NCI-H1105 (cell line): ENCODE measurements around the gene LAD1.
A peak's percentile ranks its signal among the peaks of the same experiment; 100 is the strongest.

Experiments
- DNase-seq: peaks from one replicate; lab custom pipeline; 2025; lab: John Stamatoyannopoulos, UW

Gene LAD1, protein sequence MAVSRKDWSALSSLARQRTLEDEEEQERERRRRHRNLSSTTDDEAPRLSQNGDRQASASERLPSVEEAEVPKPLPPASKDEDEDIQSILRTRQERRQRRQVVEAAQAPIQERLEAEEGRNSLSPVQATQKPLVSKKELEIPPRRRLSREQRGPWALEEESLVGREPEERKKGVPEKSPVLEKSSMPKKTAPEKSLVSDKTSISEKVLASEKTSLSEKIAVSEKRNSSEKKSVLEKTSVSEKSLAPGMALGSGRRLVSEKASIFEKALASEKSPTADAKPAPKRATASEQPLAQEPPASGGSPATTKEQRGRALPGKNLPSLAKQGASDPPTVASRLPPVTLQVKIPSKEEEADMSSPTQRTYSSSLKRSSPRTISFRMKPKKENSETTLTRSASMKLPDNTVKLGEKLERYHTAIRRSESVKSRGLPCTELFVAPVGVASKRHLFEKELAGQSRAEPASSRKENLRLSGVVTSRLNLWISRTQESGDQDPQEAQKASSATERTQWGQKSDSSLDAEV

DNA sequence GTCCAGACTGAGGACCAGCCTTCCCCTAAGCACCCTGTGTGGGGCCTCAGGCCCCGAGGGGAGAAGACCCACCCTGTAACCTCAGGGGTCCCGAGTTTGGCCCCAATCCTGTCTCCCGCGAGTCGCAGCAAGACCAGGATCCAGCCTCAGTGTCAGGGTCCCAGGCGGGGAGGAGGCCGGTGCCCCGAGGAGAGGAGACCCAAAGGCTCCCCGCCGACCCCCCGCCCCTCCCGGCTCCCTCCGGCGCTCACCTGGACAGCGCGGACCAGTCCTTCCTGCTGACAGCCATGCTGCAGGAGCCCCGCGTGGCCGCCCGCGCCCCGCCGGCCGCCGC is at the start of gene LAD1:
Gene LAD1, minus strand, starts transcription at position 307 of the 334 bp plus-strand sequence. Its CDS starts 18 bp downstream, at position 289.
- DNase-seq: no peak

DNA sequence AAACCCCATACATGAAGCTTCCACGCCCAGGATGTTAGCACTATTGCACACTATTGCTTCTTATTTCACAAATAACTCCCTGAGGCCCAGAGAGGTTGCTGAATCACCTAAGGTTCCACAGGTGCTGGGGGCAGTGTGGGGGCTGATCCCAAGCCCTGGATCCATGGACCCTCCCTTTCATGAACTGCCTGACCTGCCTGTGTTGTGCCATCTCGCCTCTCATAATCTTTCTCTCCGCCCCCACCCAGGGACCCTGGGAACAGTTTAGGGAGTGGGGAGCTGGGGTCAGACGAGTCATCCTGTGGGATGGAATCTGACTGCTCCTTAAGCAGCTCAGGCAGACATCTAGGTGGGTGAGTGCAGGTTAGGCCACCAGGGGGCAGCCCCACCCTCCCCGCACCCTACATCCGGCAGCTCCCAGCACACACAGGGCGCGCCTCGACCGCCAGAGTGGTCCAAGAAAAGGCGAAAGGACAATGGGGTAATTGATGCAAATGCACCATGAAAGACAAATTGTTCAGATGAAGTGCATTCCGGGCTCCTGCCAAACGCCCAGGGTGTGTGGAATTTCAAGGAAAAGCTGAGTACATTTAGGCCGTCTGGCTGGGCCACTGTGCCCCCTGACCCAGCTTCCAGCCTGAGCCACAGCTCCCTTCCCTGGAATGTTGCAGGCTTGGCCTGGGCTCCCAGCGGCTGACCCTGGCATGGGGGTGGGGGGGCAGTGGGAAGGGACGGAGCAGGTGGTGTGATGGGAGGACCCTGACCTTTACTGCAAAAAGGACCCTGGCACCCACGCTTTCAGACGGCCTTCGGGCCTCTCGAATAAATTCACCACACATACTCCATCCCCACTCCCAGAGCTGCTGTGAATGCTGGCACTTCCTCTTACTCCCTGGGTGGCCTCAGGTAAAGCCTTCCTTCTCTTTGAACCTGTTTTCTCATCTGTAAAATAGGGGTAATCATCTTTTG is 49.1 kb upstream of the LAD1 start:
- peak; percentile 59 for DNase-seq

DNA sequence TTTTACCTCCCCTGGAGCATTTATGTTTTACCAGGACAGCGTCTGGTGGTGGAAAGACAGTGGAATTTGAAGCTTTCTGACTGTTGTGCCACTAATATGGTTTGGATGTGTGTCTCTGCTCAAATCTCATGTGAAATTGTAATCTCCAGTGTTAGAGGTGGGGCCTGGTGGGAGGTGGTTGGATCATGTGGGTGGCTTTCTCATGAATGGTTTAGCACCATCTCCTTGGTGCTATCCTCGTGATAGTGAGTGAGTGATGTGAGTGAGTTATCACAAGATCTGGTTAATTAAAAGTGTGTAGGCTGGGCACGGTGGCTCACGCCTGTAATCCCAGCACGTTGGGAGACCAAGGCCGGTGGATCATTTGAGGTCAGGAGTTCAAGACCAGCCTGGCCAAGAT is 46.2 kb upstream of the LAD1 start:
- no peak for DNase-seq

DNA sequence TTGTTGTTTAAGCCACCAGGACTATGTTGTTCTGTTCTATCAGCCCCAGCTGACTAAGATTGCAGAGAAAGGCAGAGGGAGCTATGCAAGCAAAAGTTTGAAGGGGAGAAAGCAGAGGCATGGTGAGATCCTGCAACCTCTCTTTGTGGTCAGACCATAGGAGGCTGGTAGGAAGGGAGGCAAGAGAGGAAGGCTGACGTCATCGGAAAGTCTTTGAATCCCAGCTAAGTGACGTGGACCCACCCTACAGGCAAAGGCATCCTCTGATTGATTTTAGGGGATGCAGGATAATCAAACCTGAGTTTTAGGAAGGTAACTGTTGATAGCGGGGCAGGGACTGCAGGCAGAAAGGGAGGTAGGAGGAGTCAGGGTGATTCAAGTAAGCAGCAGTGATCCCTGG is 45.7 kb upstream of the LAD1 start:
- no peak for DNase-seq

DNA sequence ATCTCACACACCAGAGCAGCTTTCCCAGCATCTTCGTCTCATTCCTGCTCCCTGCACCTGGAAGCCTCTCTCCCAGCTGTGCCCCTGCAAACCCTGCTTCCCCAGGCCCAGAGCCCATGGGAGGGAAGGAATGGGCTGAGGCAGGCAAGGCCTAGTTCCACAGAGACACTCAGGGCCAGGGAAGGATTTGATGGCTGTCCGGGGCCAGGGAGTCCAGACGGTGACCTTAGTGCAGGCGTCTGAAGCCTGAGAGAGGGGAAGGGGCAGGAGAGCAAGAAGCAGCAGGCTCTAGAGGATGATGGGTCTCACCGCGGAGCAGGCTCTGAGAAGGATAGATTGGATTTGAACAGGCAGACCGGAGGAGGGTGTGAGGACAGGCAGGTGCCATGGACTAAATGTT is 44.6 kb upstream of the LAD1 start:
- no peak for DNase-seq

DNA sequence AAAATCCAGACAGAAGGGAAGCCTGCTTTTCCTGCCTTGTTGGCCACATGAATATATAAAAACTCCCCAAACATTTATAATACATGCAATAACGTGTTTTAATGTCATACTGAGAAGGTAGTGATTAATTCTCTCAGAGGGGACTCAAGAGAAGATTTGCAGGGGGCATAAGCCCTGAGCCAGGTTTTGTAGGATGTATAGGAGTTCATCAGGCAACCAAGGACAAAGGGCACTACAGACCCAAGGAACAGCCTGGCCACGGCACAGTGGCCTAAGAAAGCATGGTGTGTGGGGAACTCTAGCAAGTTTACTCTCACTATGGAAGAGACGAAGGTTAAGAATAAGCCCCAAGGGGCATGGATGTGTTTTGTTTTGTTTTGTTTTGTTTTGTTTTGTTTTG is 37.8 kb upstream of the LAD1 start:
- no peak for DNase-seq

DNA sequence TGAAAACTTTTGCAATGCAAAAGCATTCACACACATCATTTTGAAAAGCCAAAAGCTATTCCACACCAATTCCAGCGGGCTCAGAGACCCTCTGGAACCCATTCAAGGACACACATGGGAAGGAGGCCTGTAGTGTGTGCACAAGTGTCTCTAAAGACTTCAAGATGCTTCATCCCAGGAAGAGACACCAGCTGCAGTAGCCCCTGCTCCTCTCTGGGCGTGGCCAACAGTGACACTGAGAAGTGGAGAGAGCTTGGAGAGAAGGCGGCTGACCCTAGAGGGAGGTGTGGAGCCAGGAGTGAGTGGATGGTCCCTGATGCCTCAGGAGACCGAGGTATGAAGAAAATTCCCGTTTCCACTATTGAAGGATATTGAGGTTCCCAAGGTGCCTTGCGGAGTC is 37.3 kb upstream of the LAD1 start:
- no peak for DNase-seq

DNA sequence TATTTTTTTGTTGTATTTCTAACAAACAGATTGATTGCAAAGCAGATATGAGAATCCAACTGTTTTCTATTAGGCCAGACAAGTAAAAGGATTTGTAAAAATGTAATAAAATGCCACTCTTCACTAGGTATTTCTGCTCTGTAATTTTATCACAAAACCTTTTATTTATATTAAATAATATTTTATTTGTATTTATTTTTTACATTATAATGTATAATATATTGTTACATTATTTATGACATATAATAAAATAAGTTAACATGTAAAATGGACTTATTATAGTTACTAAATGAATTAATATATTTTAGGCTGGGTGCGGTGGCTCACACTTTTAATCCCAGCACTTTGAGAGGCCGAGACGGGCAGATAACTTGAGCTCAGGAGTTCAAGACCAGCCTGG is 35.1 kb upstream of the LAD1 start:
- no peak for DNase-seq

DNA sequence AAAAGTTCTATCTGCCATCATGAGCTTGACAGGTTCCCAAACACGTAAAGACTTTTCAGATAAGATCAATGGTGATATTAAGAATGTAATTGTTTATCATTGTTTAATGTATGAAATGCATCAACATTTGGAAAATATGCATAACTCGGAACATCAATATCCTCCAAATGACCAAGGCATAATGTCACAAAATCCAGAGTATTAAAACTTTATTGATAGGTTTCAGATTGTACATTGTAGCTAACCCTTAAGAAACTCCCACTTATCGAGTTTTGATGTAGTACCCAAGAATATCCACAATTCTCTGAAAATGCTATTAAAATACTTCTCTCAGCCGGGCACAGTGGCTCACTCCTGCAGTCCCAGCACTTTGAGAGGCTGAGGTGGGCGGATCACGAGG is 34.5 kb upstream of the LAD1 start:
- no peak for DNase-seq

DNA sequence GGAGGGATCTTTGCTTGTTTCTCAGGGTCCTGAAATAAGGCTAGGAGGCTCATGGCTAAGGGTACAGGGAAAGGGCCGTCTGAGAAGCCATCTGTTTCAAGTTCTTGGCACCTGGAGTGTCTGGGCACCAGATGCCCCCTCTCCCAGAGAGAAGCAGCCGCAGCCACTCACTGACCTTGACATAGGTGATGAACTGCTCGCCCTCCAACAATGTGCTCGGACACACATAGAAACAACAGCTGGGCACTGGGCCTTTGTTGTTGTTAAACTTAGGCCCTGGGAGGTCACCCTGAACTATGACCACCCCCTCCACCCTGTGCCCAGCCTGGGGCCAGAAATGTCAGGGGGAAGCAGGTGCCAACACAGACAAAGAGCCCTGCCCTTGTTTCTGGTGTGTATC is 31.7 kb upstream of the LAD1 start:
- no peak for DNase-seq

DNA sequence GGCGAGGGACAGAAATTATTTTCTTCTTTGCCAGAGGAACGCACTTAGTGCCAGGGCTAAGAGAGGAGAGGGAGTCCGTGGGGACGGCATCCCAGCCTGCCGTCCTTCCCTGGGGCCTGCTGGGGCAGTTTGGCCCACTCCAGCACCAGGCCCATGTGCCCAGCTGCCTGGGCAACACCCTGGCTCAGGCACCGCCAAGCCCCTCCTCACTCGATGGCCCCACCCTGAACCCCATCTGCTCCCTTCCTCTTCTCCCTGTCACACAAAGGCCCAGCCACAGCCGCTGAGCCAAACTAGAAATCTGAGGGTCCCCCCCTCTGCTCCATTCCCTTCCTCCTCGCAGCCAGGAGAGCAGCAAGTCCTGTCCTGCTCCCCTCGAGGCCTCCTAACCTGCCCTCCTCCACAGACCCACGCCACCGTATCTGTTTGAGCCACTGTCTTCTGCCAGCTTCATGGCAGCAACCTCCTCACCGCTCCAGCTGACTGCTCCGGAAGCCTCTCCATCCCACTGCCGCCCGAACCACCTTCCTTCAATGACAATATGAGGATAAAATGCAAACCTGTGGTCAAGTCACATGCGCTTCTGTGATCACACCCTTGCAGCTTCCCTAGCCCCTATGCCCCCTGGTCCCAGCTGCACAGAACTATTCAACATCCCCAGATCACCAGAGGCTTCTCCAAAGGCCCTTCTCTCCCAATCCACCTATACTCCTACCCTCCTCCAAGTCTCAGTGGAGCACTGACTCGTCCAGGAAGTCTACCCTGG is 30.8 kb upstream of the LAD1 start:
- no peak for DNase-seq

DNA sequence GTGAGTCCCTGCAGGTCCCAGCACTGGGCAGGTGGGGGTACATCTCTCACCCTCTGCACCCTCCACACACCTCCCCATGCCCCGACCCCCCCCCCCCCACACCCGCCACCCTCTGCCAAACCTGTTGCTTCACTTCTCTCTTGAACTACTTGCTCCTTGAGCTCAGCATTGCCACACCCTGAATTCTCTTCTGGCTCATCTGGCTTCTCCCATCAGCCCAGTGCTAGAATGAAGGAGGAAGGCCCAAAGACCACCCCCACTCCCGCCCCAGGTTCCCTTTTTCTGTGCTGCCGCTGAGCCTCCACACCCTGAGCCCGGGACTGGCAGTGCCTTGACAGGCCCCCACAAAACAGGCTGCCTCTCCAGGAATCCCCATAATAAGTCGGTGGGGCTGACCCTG is 28.8 kb upstream of the LAD1 start:
- no peak for DNase-seq

DNA sequence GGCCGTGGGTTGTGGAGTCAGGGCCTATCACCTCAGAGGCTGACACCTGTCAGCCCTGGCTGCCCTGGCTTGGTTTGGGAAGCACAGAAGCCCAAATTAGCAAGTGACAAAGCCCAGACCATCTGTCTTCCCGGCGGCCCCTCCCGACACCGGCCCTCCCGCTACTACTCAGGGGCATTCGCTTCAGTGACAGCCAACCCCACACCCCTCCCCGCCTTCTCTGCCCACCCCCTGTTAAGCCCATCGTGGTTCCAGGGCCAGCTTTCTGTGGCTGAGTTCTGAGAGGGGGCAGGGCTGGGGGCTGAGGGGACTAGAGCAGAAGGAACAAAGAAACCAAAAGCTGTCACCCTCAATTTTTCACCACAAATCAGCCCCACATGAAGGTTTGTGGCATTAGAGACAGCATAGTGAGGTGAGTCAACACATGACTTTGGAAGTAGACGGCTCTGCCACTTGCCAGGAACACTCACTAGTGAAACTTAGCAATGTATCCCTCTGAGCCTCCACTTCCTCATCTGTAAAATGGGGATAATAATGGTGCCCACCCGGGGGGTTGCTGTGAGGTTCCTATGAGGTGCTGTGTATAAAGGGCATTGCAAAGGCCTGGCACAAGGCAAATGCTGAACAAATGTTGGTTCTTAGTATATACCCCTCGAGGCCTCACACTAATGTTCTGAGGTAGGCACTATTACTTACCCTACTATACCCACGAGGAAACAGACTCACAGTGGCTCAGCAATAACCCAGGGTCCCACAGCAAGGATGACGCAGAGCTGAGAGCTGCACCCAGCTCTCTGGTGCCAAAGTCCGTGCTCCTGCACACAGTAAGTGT is 27.6 kb upstream of the LAD1 start:
- DNase-seq: no peak

DNA sequence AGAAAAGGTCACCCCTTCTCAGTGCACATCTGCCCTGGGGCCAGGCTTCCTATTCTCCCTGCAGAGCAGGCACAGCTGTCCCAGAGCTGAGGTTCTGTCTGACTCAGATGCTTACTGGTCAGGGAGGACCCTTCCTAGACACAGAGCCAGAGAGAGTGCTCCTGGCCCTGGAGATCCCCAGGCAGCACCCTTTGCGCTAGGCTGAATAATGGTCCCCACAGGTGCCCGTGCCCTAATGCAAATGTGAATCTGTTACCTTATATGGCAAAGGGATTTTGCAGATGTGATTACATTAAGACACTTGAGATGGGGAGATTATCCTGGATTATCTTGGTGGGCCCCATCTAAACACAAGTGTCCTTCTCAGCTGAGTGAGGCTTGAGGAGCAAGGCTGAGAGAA is 25.0 kb upstream of the LAD1 start:
- no peak for DNase-seq

DNA sequence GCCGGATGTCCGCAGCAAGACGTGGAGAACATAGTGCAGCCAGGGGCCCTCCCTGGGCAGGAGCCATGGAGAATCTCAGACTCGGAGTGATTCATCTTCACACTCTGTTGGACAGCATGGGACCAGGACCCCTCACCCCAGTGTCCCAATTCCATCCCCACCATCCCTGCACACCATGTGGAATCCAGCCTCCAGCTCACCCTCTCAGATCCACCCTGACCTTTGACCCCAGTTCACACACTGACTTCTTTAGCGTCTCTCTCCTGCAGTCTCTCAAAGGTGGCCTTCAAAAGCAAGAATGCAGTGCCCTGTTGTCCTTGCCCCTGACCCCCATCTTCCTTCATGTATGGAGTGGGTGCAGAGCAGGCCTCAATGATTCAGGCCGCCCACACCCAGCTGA is 24.5 kb upstream of the LAD1 start:
- DNase-seq: no peak

DNA sequence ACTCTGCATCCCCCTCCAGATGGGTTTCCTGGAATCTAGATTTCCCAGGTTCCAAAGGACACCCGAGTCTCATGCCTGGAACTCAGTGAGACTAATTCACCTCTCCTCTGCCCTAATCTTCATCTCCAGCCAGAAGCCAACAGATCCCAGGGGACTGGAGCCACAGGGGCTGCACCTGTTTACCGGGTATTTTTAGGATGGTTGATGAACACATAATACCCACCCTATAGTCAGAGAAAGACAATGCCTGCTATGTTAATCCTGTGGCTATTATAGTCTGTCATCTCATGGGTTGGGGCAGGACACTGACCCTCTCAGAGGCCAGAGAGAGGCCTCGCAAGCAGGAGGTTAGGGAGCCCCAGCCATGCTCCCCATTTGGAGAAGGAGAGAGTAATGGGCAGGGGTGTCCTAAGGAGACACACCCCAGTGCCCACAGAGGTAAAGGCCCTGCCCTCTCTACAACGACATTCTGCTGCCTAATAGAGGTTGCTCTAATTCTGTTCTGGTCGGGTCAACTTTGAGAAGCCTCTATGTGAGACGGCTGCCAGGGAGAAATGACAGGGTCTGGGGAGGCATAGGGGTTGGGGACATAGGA is 23.4 kb upstream of the LAD1 start:
- no peak for DNase-seq

DNA sequence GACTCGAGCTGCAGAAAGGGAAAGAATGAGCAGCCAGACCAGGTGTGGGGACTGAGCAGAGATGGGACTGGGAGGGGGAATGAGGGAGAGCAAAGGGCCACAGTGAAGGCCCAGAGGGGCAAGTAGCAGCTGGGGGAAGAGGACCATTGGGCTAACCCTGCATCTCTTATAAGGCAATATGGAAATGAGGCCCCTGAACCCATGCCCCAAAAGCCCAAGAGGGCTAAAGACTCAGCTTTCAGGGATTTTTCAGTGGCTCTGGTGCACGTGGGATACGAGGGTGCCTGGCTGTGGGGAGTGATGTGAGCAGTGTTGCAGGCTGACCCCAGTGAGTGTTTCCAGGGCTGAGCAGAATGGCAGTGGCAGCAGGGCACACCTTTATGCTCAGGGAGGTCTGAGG is 22.9 kb upstream of the LAD1 start:
- no peak for DNase-seq

DNA sequence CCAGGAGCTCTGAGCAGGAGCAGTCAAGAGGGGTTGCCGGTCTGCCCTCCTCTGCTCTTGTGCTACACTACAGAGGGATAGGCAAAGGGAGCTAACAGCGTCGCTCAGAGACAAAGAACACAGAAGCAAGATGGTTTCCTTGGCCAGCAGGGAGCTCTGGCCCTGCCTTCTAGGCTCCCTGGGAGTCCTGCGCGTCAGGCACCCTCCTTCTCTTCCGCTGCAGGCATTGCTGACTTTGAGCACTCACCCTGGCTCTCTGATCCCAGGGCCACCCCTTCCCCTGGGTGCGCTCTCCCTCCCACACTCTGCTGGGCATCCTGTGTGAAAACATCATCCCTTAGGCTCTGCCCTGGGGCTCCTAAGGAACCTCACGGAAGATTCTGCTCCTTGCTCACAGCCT is 21.9 kb upstream of the LAD1 start:
- DNase-seq: no peak

DNA sequence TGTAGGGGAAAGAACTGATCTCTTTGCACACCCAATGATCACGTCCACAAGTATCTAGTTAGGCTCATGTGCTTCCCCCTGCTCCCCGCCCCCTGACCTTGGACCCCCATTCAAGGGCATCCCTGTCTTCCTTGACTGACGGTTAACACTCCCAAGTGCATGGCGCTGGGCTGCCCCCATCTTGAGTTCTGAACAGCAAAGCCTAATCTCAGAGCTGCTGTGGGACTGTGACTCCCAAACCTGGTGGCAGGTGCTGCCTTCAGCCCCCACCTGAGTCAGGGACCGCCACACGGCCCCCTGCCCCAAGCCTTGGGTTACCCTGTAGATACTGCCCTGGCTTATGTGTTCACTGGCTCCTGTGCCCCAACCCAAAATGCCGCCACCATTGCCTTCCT is 21.5 kb upstream of the LAD1 start:
- no peak for DNase-seq

DNA sequence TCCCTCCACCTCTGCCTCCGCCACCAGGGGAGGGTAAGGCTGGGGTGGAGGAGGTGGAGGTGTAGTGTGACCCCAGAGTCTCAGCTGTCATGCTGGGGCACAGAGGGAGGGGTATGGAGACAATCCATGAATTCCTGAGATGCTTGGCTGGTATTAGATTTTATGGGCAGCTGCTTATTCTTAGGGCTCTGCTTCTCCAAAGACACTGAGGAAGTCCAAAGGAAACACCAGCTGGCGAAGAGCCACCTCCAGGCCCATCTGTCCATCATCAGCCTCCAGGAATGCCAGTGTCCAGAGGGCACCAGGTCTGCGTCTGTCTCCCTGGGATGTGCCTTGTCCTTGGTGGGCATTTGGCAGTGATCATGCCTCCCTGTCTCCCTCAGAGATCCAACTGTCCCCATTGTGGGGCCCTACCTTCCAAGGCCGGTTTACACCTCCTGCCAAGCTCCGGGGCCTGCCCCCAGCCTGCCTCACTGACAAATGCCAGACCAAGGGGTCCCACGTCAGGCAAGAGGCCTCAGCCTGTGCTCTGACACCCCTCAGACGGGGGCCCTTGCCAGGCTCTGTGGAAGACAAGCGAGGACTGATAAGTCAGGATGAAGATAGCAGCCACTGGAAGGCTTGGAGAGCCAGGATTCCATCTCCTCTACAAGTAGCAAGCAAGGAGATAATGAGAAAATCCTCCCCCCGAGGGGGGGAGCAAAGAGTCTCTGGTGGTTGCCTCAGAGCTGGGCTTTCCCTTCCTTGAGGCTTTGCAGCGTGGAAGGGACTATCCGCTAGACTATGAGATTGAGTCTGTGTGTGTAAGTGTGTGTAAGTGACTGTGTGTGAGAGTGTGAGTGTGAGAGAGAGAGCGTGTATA is 20.9 kb upstream of the LAD1 start:
- DNase-seq: no peak
